Spinal cord (tissue), 10 donors: Measurements from ENCODE around the gene GPR35. TPM values are rescaled to one million over a fixed set of nuclear protein-coding genes. Genes with fewer than 3 reads are reported as not detected.

Experiments used
- DNase-seq, 6 donors: peaks; one replicate each; pipeline versions ENCODE4 v3.0.0 to v3.0.0-alpha.2; 2013 to 2015; ENCODE audit warnings: low spot score in 6 of 6, low read depth in 4 of 6
- H3K27ac ChIP-seq: one replicate; pipeline ENCODE4 v1.5.1; 2013; ENCODE audit warnings: low read depth, low read length, control low read depth
- H3K27me3 ChIP-seq: one replicate; pipeline ENCODE4 v1.6.1; 2013; ENCODE audit warnings: low read length; ENCODE audit not compliant: control insufficient read depth, insufficient read depth
- H3K36me3 ChIP-seq: one replicate; pipeline ENCODE4 v1.6.1; 2013; ENCODE audit warnings: low read length; ENCODE audit not compliant: control insufficient read depth, insufficient read depth
- H3K4me1 ChIP-seq: one replicate; pipeline ENCODE4 v1.6.1; 2013; ENCODE audit warnings: low read length; ENCODE audit not compliant: control insufficient read depth, insufficient read depth
- H3K4me3 ChIP-seq: one replicate; pipeline ENCODE4 v1.5.1; 2013; ENCODE audit warnings: low read depth, low read length, control low read depth
- H3K9me3 ChIP-seq: one replicate; pipeline ENCODE4 v1.6.1; 2013; ENCODE audit warnings: low read length; ENCODE audit not compliant: control insufficient read depth, insufficient read depth
- WGBS: methylation state at CpG from one replicate; pipeline ENCODE4 v1.1.5; 2013; ENCODE audit warnings: missing lambda C conversion rate; ENCODE audit not compliant: insufficient coverage; 5-methylcytosine and 5-hydroxymethylcytosine counted together
- polyA plus RNA-seq, 2 donors: library from polyadenylated mRNA; unstranded; fragments of 120-200 nt; gene quantifications; one replicate each; pipeline ENCODE4 v1.2.1, GENCODE V29; 2013; ENCODE audit not compliant: insufficient read length in 2 of 2
- total RNA-seq, 2 donors: library from RNA; depleted of rRNA in 1 of 2; stranded (reverse); fragments of 120-200 nt in 1 of 2; fragments of >200 nt in 1 of 2; gene quantifications; one replicate each; pipeline versions ENCODE4 v1.2.3 to v1.2.4, GENCODE V29; 2013 to 2014
- donor health status: healthy.

The GPR35 gene
- total and polyA plus RNA-seq, 4 donors: 1.9 to 3.9 (median 2.4) TPM

- Histone ChIP-seq H3K27ac (no peak overlapping the region), H3K9me3 (no peaks in the 10 kb centered on the region), H3K4me3 (no peak overlapping the region), H3K27me3 (no peaks in the 10 kb centered on the region), H3K36me3 (peaks cover 57% of the 10 kb centered on the region), H3K4me1 (peaks cover 39% of the 10 kb centered on the region)
- WGBS: 94% methylated on average over 4 of the region's 4 CpGs
- no peak for DNase-seq
Measured at GRCh38 chr2:240588669-240589068, 36.6 kb upstream of the GPR35 start.

- no peak overlapping the region for H3K27ac ChIP-seq
- 82% methylated on average over 13 of the region's 14 CpGs for WGBS
- no peak for DNase-seq
- H3K27me3 ChIP-seq: no peaks in the 10 kb centered on the region
- H3K36me3 ChIP-seq: peaks cover 59% of the 10 kb centered on the region
- H3K4me3 ChIP-seq: no peak overlapping the region
- H3K9me3 ChIP-seq: no peaks in the 10 kb centered on the region
- peaks cover 46% of the 10 kb centered on the region for H3K4me1 ChIP-seq
Measured at GRCh38 chr2:240589375-240589774, 35.9 kb upstream of the GPR35 start.

GRCh38 chr2:240589850-240590525 is 35.3 kb upstream of the GPR35 start:
- no peak overlapping the region for H3K4me3 ChIP-seq
- H3K36me3 ChIP-seq: peaks cover 60% of the 10 kb centered on the region
- no peaks in the 10 kb centered on the region for H3K27me3 ChIP-seq
- H3K9me3 ChIP-seq: no peaks in the 10 kb centered on the region
- 90% methylated on average over 16 of the region's 16 CpGs for WGBS
- H3K27ac ChIP-seq: no peak overlapping the region
- H3K4me1 ChIP-seq: peaks cover 47% of the 10 kb centered on the region
- no peak for DNase-seq

GRCh38 chr2:240590681-240591111 is 34.6 kb upstream of the GPR35 start:
- H3K4me1 ChIP-seq: peaks cover 47% of the 10 kb centered on the region
- H3K36me3 ChIP-seq: peaks cover 67% of the 10 kb centered on the region
- H3K27ac ChIP-seq: no peak overlapping the region
- H3K4me3 ChIP-seq: no peak overlapping the region
- H3K27me3 ChIP-seq: no peaks in the 10 kb centered on the region
- DNase-seq: no peak
- no peaks in the 10 kb centered on the region for H3K9me3 ChIP-seq
- 95% methylated on average over 21 of the region's 21 CpGs for WGBS

- Histone ChIP-seq H3K4me3 (no peak overlapping the region), H3K4me1 (peaks cover 50% of the 10 kb centered on the region), H3K9me3 (no peaks in the 10 kb centered on the region), H3K36me3 (peaks cover 73% of the 10 kb centered on the region), H3K27ac (no peak overlapping the region), H3K27me3 (no peaks in the 10 kb centered on the region)
- DNase-seq: no peak
- WGBS: no CpG with 5 or more reads among the region's 6 CpGs
Measured at GRCh38 chr2:240591226-240591625, 34.1 kb upstream of the GPR35 start.

GRCh38 chr2:240591784-240592183 is 33.5 kb upstream of the GPR35 start:
- whole genome bisulfite sequencing: 95% methylated on average over 13 of the region's 13 CpGs

GRCh38 chr2:240593026-240593702 is 32.1 kb upstream of the GPR35 start:
- Histone ChIP-seq H3K9me3 (no peaks in the 10 kb centered on the region), H3K27me3 (no peaks in the 10 kb centered on the region), H3K36me3 (peaks cover 92% of the 10 kb centered on the region), H3K4me1 (peaks cover 48% of the 10 kb centered on the region), H3K4me3 (no peak overlapping the region), H3K27ac (no peak overlapping the region)
- peak in 1 of 6 donors; percentile 33 for DNase-seq
- WGBS: 92% methylated on average over 20 of the region's 20 CpGs

More at GRCh38 chr2:240591784-240592183, 33.5 kb upstream of the GPR35 start:
- Histone ChIP-seq H3K4me3 (no peak overlapping the region), H3K27me3 (no peaks in the 10 kb centered on the region), H3K9me3 (no peaks in the 10 kb centered on the region), H3K36me3 (peaks cover 78% of the 10 kb centered on the region), H3K4me1 (peaks cover 56% of the 10 kb centered on the region), H3K27ac (no peak overlapping the region)
- no peak for DNase-seq

- Histone ChIP-seq H3K27me3 (no peaks in the 10 kb centered on the region), H3K27ac (no peak overlapping the region), H3K4me1 (peaks cover 43% of the 10 kb centered on the region), H3K4me3 (no peak overlapping the region), H3K9me3 (no peaks in the 10 kb centered on the region), H3K36me3 (peaks cover 99% of the 10 kb centered on the region)
- no peak for DNase-seq
- 87% methylated on average over 19 of the region's 19 CpGs for WGBS
Measured at GRCh38 chr2:240593703-240594451, 31.4 kb upstream of the GPR35 start.

- no peak overlapping the region for H3K4me3 ChIP-seq
- H3K27ac ChIP-seq: no peak overlapping the region
- WGBS: 85% methylated on average over 33 of the region's 34 CpGs
- H3K36me3 ChIP-seq: peaks cover 100% of the 10 kb centered on the region
- H3K9me3 ChIP-seq: no peaks in the 10 kb centered on the region
- H3K4me1 ChIP-seq: peaks cover 41% of the 10 kb centered on the region
- DNase-seq: no peak
- no peaks in the 10 kb centered on the region for H3K27me3 ChIP-seq
Measured at GRCh38 chr2:240594511-240595380, 30.5 kb upstream of the GPR35 start.
